GM18526 (cell line): ENCODE measurements around the gene SPON2.

Experiments
- POLR2A ChIP-seq: IDR thresholded peaks from 3 replicates; pipeline ENCODE4 v1.6.1; 2011; ENCODE audit not compliant: insufficient read length; ENCODE audit errors: extremely low read depth

SPON2 gene

DNA sequence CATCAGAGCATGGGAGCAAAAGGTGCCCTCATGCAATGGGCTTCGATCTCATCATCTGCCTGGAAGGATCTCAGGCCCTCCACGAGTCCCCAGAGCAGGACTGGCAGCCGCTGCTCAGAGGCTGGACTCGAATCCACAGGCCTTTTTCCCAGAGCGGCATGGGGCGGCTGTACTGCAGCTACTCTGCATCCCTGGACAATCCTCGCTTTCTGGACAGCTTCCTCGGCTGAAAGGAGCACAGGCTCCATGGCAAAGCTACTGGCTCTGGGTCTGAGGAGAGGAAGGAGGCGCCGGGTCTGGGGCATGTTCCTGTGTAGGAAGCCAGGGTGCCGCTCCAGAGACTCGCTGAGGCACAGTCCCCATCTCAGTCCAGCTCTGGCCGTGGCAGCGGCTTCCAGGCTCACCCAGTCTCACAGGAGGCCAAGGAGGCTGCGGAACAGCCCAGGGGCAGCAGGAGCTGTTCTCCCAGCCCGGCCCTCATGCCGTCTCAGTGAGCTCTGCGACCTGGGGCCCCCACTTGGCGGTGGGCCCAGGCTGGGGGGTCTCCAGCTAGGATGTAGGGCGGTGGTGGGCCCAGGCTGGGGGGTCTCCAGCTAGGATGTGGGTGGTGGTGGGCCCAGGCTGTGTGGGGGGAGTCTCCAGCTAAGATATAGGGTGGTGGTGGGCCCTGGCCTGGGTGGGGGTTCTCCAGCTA, 2.7 kb upstream of the SPON2 start:
- TF ChIP-seq POLR2A, result no peak

DNA sequence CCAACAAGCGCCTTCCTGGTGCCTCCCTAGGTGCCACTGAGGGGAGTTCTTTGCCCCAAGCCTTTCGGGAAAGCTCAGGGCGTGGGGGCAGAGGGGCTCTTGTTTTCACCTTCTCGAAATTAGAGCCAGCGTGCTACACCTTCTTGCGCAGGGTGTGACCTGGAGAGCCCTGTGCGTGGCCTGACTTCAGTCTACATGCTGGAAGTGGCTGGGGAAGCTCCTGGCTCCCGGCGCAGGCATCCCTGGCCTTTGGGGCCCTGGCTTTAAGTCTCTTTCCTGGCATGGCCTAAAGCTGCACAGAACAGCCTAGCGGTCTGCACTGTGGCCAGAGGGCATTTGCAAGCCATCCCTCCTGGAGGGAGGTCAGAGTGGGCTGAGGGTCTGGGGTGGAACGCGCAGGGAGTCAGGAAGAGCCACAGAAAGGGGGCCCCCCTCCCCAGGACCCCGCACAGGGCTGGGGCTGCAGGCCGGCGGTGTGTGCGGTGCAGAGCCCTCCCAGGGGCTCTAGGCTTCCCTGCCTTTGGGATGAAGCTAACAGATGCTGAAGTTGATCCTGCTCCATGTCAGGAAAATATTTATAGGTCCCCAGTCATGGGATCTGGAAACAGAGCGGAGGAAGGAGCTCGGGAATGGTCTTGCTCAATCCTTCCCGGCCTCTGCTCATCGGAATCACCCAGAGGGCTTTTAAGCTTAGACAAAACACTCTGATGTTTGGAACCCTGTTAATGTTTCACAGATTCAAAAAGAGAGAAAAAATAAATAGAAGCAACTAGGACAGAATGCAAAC, 781 bp upstream of the SPON2 start:
- TF ChIP-seq POLR2A, result no peak

DNA sequence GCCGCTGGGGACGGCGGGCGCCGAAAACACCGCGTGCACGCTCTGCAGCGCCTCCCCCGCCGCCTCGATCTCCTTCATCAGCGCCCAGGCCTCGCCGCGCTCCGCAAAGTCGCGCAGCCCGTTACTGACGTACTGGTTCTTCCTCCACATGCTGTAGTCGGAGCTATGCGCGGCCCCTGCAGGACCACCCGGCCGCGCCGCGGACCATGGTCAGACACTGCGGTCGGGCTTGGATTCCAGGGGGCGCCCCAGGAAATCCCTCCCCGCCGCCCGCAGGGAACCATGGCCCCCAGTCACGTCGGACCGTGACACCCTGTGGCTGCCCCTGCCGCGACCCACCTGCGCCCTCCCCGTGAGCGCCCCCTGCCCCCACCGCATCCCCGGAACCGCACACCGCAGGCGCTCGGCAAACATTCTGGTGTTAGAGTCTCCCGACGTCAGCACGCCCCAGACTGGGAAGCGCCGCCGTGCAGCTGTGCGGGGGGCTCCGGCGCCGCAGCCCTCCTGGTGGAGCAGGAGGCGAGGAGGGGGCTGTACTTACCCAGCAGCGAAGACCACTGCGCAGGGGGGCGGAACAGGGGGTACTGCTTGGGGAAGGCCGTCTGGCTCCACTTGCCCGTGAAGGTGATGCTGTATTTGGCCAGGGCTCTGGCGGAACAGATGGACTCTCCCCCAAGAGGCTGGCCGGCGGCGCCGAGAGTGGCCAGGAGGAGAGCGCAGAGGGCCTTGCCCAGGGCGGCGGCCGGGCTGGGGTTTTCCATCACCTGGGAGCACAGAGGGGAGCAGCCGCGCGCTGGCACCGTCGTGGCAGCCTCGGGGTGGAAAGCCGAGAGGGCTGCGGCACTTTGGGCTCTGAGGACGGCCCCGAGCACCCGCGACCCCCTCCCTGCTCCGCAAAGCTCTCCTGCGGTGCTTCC, 814 bp downstream of the SPON2 start:
- TF ChIP-seq POLR2A, result no peak

DNA sequence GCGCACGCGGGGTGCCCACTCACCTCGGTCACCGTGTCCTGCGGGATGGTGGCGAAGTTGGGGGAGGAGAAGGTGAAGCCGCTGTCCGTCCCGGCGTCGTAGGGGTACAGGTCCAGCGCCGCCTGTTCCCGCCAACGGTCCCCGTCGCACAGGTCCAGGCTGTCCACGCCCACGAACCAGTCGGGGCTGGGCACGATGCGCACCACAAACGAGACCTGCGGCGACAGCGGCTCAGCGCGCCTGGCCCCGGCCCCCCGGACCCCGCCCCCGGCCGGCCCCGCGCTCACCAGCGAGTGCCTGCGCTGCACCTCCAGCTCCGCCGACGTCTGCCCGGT, 1.4 kb downstream of the SPON2 start:
- TF ChIP-seq POLR2A, result no peak

DNA sequence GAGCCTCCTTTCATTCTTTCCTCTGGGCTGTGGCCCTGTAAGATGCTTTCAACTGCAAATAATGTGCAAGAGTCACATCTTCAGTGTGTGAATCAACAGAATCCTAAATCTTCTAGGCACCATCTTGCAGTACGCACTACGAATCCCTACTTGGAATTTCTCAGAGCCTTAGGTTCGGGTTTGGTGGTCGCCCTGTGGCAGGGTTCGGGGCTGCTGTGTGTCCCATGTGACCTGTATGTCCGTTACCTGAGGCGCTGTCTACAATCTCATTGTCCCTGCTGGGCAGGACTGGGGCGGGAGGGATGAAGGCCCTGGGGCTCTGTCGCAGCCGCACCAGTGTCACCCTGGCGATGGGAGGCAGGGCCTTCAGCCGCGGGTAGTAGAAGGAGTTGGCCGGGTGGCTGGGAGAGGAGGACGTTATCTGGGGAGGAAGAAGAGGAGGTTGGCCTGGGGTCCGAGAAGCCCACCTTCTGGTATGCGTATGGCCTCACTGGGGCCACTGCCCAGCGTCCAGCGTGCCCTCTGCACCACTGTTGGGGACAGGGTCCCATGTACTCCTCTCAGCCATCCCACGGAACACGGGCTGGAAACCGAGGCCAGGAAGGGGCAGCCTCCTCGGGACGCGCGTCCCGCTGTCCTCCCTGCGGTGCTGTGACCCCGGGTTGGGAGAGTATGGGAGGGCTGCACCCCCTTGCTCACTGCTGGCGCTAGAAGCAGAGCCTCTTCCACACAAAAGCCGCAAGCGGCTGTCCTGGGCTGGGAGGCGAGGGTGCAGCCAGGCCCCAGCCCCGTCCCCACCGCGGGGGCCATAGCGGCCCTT, 2.0 kb downstream of the SPON2 start:
- TF ChIP-seq POLR2A, result no peak

DNA sequence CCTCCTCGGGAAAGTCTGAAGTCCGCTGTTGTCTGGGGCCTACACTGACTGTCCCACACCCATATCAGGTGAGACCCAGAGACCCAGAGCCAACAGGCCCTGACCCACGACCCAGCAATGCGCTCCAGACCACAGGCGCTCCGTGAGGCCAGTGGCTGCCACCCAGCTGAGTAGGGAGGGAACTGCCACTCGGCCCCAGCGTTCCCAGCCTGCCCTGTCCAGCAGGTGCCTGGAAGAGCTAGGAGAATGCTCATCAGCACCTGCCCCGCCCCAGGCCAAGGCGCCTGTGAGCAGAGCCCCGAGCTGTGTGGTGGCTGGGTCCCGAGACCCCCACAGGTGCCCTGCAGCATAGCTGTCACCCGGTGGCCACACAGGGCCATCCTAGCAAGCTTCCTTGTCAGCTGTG, 2.7 kb downstream of the SPON2 start:
- no peak for TF ChIP-seq POLR2A

DNA sequence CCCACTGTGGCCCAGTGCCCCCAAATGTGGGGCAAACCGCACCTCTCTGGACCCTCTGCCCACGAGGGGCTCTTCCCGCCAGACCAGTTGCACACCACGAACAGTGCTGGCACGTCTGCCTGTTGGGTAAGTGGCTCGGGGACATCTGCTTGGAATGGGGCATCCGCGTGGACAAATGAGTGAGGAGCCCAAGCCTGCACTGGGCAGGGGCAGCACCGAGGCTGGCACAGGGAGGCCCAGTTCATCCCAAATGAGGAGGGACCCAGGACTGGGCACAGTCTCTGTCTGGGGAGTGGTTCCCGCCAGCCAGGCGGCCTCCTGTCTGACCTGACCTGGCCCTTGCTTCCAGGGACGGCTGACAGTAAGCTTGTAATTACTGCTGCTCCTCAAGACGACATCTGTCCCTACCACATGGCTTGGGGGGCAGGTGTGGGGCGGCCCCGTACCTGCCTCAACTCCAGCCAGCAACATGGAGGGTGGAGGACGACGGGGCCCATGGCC, 3.2 kb downstream of the SPON2 start:
- TF ChIP-seq POLR2A, result no peak

DNA sequence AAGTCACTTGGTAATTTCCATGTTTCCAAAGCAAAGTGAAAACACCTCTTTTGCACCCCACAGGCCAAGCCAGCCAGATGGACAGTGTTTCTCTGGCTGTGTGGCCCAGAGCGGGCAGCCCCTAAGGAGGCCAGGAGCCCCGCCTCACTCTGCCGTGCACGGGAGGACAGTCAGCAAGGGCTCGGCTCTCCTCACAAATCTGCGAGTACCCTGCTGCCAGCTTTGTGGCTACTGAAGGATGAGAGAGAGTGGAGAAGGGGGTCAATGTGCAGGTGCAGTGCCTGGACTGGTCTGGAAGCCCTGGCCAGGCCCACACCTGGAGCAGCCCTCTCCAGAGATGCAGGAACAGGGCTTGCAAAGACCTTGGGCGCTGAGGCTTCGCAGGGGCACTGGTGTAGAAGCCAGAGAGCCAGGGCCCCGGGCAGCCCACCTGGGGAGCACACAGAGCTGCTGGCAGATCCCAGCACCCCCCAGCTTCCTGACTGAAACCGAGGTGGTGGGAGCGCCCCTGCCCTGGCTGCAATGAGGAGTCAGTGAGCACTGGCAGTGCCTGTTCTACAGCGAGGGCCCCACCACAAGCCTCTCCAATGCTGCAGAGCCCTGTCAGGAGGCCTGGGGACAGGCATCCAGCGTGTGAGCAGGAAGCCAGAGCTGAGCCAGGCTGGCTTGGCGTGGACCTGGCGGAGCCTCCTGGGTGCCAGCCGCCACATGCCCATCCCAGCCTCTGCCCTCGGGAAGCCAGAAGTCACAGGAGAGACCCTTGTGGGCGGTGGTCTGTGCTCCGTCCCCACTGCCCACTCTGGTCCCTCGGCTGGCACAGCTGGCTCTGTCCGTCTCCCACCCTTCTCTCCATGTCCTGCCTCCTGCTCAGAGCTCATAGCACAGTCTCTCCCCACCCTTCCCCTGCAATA, 3.9 kb downstream of the SPON2 start:
- no peak for TF ChIP-seq POLR2A

DNA sequence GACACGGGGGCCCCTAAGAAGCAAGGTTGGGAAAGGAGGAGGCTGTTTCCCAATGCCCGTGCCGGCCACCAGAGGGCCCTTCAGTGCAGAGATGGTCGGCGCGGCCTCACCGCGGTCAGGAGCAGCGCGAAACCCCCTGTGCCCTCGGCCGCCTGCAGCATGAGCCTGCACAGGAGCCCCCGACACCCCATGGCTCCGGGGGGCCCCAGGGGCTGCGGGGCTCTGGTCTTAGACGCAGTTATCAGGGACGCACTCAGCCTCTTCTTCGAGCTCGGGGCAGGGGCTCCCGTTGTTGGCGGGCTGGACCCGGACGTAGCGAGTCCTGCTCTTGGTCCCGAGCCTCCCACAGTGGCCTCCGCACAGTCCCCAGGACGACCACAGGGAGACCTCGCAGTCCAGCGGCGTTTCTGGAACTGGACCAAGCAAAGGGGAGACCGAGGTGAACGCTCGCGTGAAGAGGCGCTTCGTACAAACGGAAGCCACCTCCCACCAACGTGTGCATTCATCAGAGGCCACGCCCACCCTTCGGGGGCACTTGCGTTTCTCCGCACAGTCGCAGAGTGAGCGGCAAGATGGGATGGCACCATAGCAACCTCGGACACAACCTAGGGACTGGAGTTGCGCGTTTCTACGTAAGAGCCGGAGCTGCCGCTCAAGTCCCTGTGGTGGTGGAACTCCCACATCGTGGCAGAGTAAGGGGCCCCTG, 5.0 kb downstream of the SPON2 start:
- peak; percentile 54 for TF ChIP-seq POLR2A

DNA sequence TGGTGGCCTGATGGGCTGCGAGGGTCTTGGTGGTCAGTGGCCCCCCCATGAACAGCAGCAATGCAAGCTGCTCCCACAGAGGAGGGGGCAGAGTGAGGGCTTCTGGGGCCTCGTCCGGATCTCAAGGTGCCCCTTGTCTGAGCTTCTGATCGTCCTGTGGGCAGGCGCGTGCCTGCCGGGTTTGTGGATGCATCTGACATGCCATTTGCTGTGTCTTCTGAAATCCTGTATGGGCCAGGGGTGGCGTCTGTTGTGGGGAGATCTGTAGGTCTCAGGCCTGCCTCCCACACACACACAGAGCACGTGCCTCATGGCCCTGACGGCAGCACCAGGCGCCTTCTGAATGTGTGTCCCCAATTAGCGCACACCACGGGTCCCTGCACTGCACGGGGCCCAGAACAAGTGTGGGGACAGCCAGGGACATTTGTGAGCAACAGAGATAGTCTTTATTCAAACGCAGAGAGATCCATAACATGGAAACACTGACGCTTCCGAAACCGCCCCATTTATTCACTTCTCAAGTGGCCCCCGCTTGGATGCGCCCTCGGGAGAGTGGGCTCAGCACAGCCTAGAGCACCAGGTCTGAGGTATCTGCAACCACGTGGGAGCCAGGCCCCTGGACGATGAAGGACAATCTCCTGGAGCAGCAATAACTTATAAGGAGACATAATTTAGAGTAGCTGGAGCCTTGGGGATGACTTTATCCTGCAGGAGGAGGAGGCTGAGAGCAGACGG, 5.7 kb downstream of the SPON2 start:
- TF ChIP-seq POLR2A, result no peak

DNA sequence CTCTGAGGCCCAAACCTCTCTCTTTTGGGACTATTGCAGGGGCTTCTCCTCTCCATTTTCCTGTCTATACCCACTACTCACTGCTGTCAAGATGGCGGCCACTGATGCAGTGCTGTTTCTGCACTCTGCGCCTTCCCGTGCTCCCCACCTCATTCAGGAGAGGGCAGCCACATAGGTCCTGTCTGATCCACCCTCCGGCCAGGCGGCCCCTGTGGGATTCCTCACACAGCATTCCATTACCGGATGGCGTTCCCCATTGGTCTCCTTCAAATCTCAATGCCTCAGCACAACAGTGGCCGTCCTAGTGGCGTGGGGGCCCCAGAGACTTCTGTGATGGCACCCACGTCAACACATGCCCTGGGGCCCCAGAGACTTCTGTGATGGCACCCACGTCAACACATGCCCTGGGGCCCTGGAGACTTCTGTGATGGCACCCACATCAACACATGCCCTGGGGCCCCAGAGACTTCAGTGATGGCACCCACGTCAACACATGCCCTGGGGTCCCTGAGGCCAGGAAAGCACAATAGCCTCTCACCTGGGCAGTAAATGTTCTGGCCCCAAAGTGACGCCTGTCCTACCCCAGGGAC, 7.3 kb downstream of the SPON2 start:
- no peak for TF ChIP-seq POLR2A

DNA sequence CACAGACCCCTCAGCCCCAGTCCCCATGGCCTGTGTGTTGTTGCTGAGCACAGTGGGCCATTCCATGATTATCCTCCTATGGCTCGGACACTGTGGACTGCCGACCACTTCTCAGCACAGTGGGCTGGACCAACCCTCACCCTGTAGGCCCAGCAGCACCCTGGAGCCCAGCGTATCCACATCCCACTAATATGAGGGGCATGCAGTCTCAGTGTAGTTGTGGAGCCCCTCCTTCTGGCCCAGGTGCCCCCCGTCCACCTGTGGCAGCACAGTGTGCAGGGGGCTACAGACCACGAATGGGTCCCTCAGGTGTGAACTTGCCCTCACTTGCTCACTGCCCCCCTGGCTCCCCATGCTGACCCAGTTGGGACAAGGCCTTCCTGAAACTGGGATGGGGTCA, 7.9 kb downstream of the SPON2 start:
- TF ChIP-seq POLR2A, result no peak
